HepG2 (cell line): Measurements from ENCODE around the gene SYNC. TPM values are rescaled to one million over a fixed set of nuclear protein-coding genes. Genes with fewer than 3 reads are reported as not detected.

ENCODE experiments used
- GLI4 ChIP-seq: sonication (generic); formaldehyde crosslinking; IDR thresholded peaks from 2 replicates; pipeline ENCODE4 v1.5.1; 2020; ENCODE audit warnings: missing genetic modification reagents, mild to moderate bottlenecking, moderate library complexity, borderline replicate concordance
- HMGXB4 ChIP-seq, 2 experiments: sonication (generic) in 1 of 2; formaldehyde crosslinking in 1 of 2; IDR thresholded peaks; 2 replicates each; pipeline versions ENCODE4 v1.4.0 to v1.6.1; 2018 to 2020; ENCODE audit warnings: missing genetic modification reagents in 2 of 2, borderline replicate concordance in 1 of 2, low read depth in 1 of 2, mild to moderate bottlenecking in 1 of 2, missing biosample characterization in 1 of 2
- HNF1A ChIP-seq, 2 experiments: sonication (generic) in 1 of 2; formaldehyde crosslinking in 1 of 2; IDR thresholded peaks; 2 replicates each; pipeline versions ENCODE4 v1.4.0 to v1.6.1; 2016 to 2020; ENCODE audit warnings: borderline replicate concordance in 1 of 2, low read depth in 1 of 2, mild to moderate bottlenecking in 1 of 2, missing genetic modification reagents in 1 of 2
- KDM4B ChIP-seq: sonication (generic); formaldehyde crosslinking; IDR thresholded peaks from 2 replicates; pipeline ENCODE4 v1.4.0; 2020; ENCODE audit warnings: missing genetic modification reagents
- NFIC ChIP-seq: IDR thresholded peaks from 2 replicates; pipeline ENCODE4 v1.6.1; 2012; ENCODE audit warnings: mild to moderate bottlenecking, low read length, inconsistent platforms
- POGZ ChIP-seq: sonication (generic); formaldehyde crosslinking; IDR thresholded peaks from 2 replicates; pipeline ENCODE4 v1.4.0; 2020; ENCODE audit warnings: mild to moderate bottlenecking, missing genetic modification reagents
- REL ChIP-seq: sonication (generic); formaldehyde crosslinking; conservative IDR thresholded peaks from 2 replicates; pipeline ENCODE4 v1.8.0; 2022; ENCODE audit warnings: mild to moderate bottlenecking, missing genetic modification reagents, moderate library complexity
- RNF2 ChIP-seq: fragments of 450-650 bp; conservative IDR thresholded peaks from 2 replicates; pipeline ENCODE4 v1.6.1; 2016; ENCODE audit warnings: low read depth
- SIN3A ChIP-seq: IDR thresholded peaks from 2 replicates; pipeline ENCODE4 v1.6.1; 2011; ENCODE audit warnings: low read depth, mild to moderate bottlenecking, control low read depth, low read length, borderline replicate concordance
- SPEN ChIP-seq: sonication (generic); formaldehyde crosslinking; IDR thresholded peaks from 2 replicates; pipeline ENCODE4 v1.5.1; 2020; ENCODE audit warnings: low read depth, mild to moderate bottlenecking, missing genetic modification reagents
- SRF ChIP-seq: IDR thresholded peaks from 2 replicates; pipeline ENCODE4 v1.6.1; 2011; ENCODE audit warnings: mild to moderate bottlenecking, low read depth, low read length, moderate library complexity
- U2AF2 ChIP-seq: fragments of 200-400 bp; formaldehyde crosslinking; IDR thresholded peaks from 2 replicates; pipeline ENCODE4 v1.6.1; 2017; ENCODE audit warnings: low read depth, mild to moderate bottlenecking, low read length
- ZBTB42 ChIP-seq: sonication (generic); formaldehyde crosslinking; IDR thresholded peaks from 2 replicates; pipeline ENCODE4 v1.5.0; 2020; ENCODE audit warnings: mild to moderate bottlenecking, missing genetic modification reagents
- ZFAT ChIP-seq: sonication (generic); formaldehyde crosslinking; conservative IDR thresholded peaks from 2 replicates; pipeline ENCODE4 v1.8.1; 2023; ENCODE audit warnings: missing genetic modification reagents, inconsistent platforms
- ZFYVE20 ChIP-seq: sonication (generic); formaldehyde crosslinking; IDR thresholded peaks from 2 replicates; pipeline ENCODE4 v1.8.0; 2023; ENCODE audit warnings: low read depth, mild to moderate bottlenecking, moderate library complexity, missing genetic modification reagents, borderline replicate concordance
- ZNF282 ChIP-seq: fragments of 450-650 bp; IDR thresholded peaks from 2 replicates; pipeline ENCODE4 v1.6.1; 2018; ENCODE audit not compliant: partially characterized antibody
- ZNF350 ChIP-seq: sonication (generic); formaldehyde crosslinking; IDR thresholded peaks from 2 replicates; pipeline ENCODE4 v1.4.0; 2020; ENCODE audit warnings: mild to moderate bottlenecking, low read depth, missing genetic modification reagents, borderline replicate concordance
- ZNF530 ChIP-seq: sonication (generic); formaldehyde crosslinking; IDR thresholded peaks from 2 replicates; pipeline ENCODE4 v1.5.0; 2020; ENCODE audit warnings: low read depth, mild to moderate bottlenecking, missing genetic modification reagents
- ZNF605 ChIP-seq: sonication (generic); formaldehyde crosslinking; IDR thresholded peaks from 2 replicates; pipeline ENCODE4 v1.8.0; 2022; ENCODE audit warnings: mild to moderate bottlenecking, missing genetic modification reagents
- ZNF704 ChIP-seq: sonication (generic); formaldehyde crosslinking; IDR thresholded peaks from 2 replicates; pipeline ENCODE4 v1.8.1; 2023; ENCODE audit warnings: mild to moderate bottlenecking, inconsistent platforms, moderate library complexity, missing genetic modification reagents, borderline replicate concordance
- ZNF768 ChIP-seq: sonication (generic); formaldehyde crosslinking; IDR thresholded peaks from 2 replicates; pipeline ENCODE4 v1.4.0; 2020; ENCODE audit warnings: missing genetic modification reagents
- ZNF816 ChIP-seq: sonication (generic); formaldehyde crosslinking; IDR thresholded peaks from 2 replicates; pipeline ENCODE4 v1.8.0; 2022; ENCODE audit warnings: missing genetic modification reagents, mild to moderate bottlenecking, borderline replicate concordance
- polyA plus RNA-seq, 8 experiments: library from polyadenylated mRNA; depleted of rRNA in 3 of 8; stranded (reverse) in 7 of 8; unstranded in 1 of 8; fragments of >200 nt; fragmentation: Illumina TruSeq in 4 of 8; extraction: Trizol in 4 of 8; gene quantifications; 2 replicates each; pipeline versions ENCODE4 v1.2.1 to v1.2.3, GENCODE V29; 2011 to 2016; ENCODE audit warnings: low read depth in 4 of 8, missing spikeins in 1 of 8, mixed read lengths in 1 of 8; ENCODE audit not compliant: insufficient read depth in 1 of 8
- total RNA-seq, 5 experiments: library from RNA; depleted of rRNA; stranded (reverse); fragments of >200 nt; fragmentation: Illumina TruSeq; extraction: Trizol; gene quantifications; 2 replicates each; pipeline ENCODE4 v1.2.3, GENCODE V29; 2016; ENCODE audit warnings: low read depth in 1 of 5

The SYNC gene
- total and polyA plus RNA-seq, 2 of the 13 experiments (the other 11 are each of a cell fraction or from before 2014, with no cell fraction given): 2.4 to 5.4 TPM

- TF ChIP-seq ZFAT (CRISPR knock-in tag) (0 out of 2 replicates have a peak, but pooled peaks have one; percentile 14), SPEN (CRISPR knock-in tag) (peak; percentile 1; the same call in 1 of the 2 replicates), KDM4B (CRISPR knock-in tag) (no peak), ZBTB42 (CRISPR knock-in tag) (no peak), ZNF768 (CRISPR knock-in tag) (no peak), ZNF530 (CRISPR knock-in tag) (no peak; the same call in 1 of the 2 replicates), ZNF605 (peak; percentile 36; the same call in 1 of the 2 replicates), SIN3A (0 out of 2 replicates have a peak, but pooled peaks have one; percentile 69), GLI4 (CRISPR knock-in tag) (0 out of 2 replicates have a peak, but pooled peaks have one; percentile 79), ZNF704 (peak; percentile 38; the same call in 1 of the 2 replicates), ZFYVE20 (no peak), POGZ (CRISPR knock-in tag) (no peak), ZNF350 (CRISPR knock-in tag) (peak; percentile 18; the same call in 1 of the 2 replicates), HMGXB4 (CRISPR knock-in tag; IDR thresholded peaks at IDR 0.05; ENCODE audit: borderline replicate concordance in 1 of 2, low read depth in 1 of 2) (0 out of 4 replicates have a peak, but pooled peaks of 1 of the 2 experiments have one; percentile 19), SRF (no peak), ZNF282 (no peak), NFIC (no peak), U2AF2 (0 out of 2 replicates have a peak, but pooled peaks have one; percentile 55), HNF1A (IDR thresholded peaks at IDR 0.05; ENCODE audit: low read depth) (no peak), HNF1A (CRISPR knock-in tag; IDR thresholded peaks at IDR 0.05; ENCODE audit: borderline replicate concordance) (no peak), ZNF816 (CRISPR knock-in tag) (peak; percentile 7; the same call in 1 of the 2 replicates), RNF2 (0 out of 2 replicates have a peak, but pooled peaks have one; percentile 73), REL (CRISPR knock-in tag) (peak; percentile 34; the same call in 1 of the 2 replicates)
Measured at GRCh38 chr1:32651461-32652073, 51.0 kb downstream of the SYNC start (continued).
